ES-I3 (cell line): ENCODE data around the gene ATRN.

Source experiments
- H3K36me3 ChIP-seq: 2 replicates; pipeline ENCODE4 v1.6.1; 2013; ENCODE audit warnings: mild to moderate bottlenecking, low read length, control low read depth, moderate library complexity; ENCODE audit not compliant: insufficient read depth
- H3K4me1 ChIP-seq: 2 replicates; pipeline ENCODE4 v1.6.1; 2013; ENCODE audit warnings: mild to moderate bottlenecking, control low read depth, low read length; ENCODE audit not compliant: insufficient read depth
- H3K9ac ChIP-seq: 2 replicates; pipeline ENCODE4 v1.6.1; 2013; ENCODE audit warnings: low read depth, mild to moderate bottlenecking, low read length, moderate library complexity
- H3K9me3 ChIP-seq: 2 replicates; pipeline ENCODE4 v1.6.1; 2013; ENCODE audit warnings: mild to moderate bottlenecking, low read length, moderate library complexity; ENCODE audit not compliant: control insufficient read depth, insufficient read depth

Gene ATRN

GRCh38 chr20:3621111-3621510 is 150.3 kb downstream of the ATRN start:
- H3K9me3 ChIP-seq, result no peaks in the 10 kb centered on the region
- H3K4me1 ChIP-seq, result no peaks in the 10 kb centered on the region; the same call in 1 of the 2 replicates
- no peak overlapping the region for H3K9ac ChIP-seq
- H3K36me3 ChIP-seq, result no peaks in the 10 kb centered on the region

GRCh38 chr20:3622406-3622805 is 151.6 kb downstream of the ATRN start:
- Histone ChIP-seq H3K9ac (no peak overlapping the region), H3K36me3 (no peaks in the 10 kb centered on the region), H3K4me1 (no peaks in the 10 kb centered on the region), H3K9me3 (no peaks in the 10 kb centered on the region)

DNA sequence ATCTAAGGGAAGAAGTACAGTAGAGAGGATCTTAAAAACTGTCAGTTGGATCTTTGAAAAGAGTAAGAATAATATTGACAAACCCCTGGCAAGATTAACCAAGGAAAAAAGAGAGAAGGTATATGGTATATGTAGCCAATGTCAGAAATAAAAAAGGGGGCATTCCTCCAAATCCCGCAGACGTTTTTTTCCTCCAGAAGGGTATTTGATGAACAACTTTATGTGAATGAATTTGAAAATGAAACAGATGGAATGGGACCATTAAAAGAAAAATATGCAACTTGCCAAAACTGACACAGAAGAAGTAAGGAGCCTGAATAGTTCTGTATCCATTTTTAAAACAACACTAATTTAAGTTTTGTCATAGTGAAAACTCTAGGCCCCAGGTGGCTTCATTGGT is 156.7 kb downstream of the ATRN start:
- Histone ChIP-seq H3K4me1 (peaks cover 18% of the 10 kb centered on the region), H3K9me3 (no peaks in the 10 kb centered on the region), H3K9ac (no peak overlapping the region), H3K36me3 (no peaks in the 10 kb centered on the region)

- Histone ChIP-seq H3K4me1 (peaks cover 18% of the 10 kb centered on the region), H3K9ac (no peak overlapping the region), H3K9me3 (no peaks in the 10 kb centered on the region), H3K36me3 (no peaks in the 10 kb centered on the region)
These were observed 157.9 kb downstream of the ATRN start for GRCh38 chr20:3628502-3629314.

DNA sequence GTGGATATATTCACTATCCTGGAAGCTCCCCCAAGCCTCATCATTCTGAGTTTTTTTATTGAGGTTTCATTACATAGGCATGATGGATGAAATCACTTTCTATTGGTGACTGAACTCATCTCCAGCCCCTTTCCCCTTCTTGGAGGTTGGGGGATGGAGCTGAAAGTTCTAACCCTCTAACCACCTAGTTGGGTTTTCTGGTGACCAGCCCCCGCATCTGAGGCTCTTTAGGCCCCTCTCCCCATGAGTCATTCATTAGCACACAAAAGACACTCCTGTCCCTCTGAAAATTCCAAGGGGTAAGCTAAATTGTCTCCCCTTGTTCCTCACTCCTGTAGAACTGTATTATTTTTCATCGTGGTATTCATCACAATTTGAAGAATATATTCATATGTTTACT is 159.1 kb downstream of the ATRN start:
- H3K9ac ChIP-seq, result no peak overlapping the region
- H3K4me1 ChIP-seq, result peaks cover 18% of the 10 kb centered on the region

GRCh38 chr20:3630429-3630828 is 159.6 kb downstream of the ATRN start:
- Histone ChIP-seq H3K36me3 (no peaks in the 10 kb centered on the region), H3K9me3 (no peaks in the 10 kb centered on the region), H3K4me1 (peaks cover 18% of the 10 kb centered on the region), H3K9ac (no peak overlapping the region)

More for the DNA sequence above, 159.1 kb downstream of the ATRN start:
- Histone ChIP-seq H3K36me3 (no peaks in the 10 kb centered on the region), H3K9me3 (no peaks in the 10 kb centered on the region)

DNA sequence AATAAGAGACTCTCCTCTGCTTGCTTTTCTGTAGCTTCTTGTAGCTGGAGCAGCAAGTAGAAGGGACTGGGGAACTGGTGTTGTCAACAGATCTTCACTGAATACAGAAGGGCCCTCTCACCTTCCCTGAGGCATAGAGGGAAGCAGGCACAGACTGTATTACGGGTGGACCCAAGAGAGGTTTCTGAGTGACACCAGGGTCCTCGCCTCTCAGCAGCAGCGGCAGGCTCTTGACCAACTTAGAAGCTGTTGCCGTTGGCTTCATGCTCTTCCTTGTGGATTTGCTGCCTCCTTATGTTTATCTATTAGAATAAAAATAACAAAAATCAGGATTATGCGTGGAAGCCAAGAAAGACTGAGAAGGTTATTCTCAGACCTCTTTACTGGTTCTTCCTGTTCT is 160.7 kb downstream of the ATRN start:
- H3K9me3 ChIP-seq, result no peaks in the 10 kb centered on the region
- no peak overlapping the region for H3K9ac ChIP-seq
- no peaks in the 10 kb centered on the region for H3K36me3 ChIP-seq

GRCh38 chr20:3632311-3633004 is 161.6 kb downstream of the ATRN start:
- H3K36me3 ChIP-seq, result no peaks in the 10 kb centered on the region; the same call in 1 of the 2 replicates

More for the DNA sequence above, 160.7 kb downstream of the ATRN start:
- peaks cover 18% of the 10 kb centered on the region for H3K4me1 ChIP-seq

GRCh38 chr20:3633913-3634478 is 163.2 kb downstream of the ATRN start:
- H3K9ac ChIP-seq, result no peak overlapping the region
- H3K36me3 ChIP-seq, result no peaks in the 10 kb centered on the region; the same call in 1 of the 2 replicates
- H3K4me1 ChIP-seq, result peaks cover 18% of the 10 kb centered on the region
- H3K9me3 ChIP-seq, result no peaks in the 10 kb centered on the region

More at GRCh38 chr20:3632311-3633004, 161.6 kb downstream of the ATRN start:
- H3K9me3 ChIP-seq, result no peaks in the 10 kb centered on the region
- no peak overlapping the region for H3K9ac ChIP-seq
- peaks cover 18% of the 10 kb centered on the region for H3K4me1 ChIP-seq

DNA sequence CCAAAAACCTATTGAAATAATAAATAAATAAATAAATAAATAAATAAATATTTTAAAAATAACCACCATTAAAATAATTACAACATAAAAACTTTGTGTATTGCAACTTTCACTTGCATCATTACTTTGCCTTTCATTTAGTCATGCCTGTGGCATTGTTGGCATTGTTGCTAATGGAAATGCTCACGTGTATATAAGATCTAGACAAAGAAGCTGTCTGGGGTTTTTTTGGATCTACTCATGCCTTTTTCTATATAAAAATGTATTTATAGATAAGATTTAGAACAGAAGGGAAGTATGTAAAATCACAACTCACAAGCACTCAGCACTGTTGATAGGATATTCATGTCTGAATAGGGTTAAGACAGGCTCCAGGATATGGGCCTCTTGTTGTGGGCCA is 164.5 kb downstream of the ATRN start:
- Histone ChIP-seq H3K9ac (no peak overlapping the region), H3K9me3 (no peaks in the 10 kb centered on the region), H3K4me1 (peaks cover 6% of the 10 kb centered on the region), H3K36me3 (no peaks in the 10 kb centered on the region; the same call in 1 of the 2 replicates)

- Histone ChIP-seq H3K9me3 (no peaks in the 10 kb centered on the region), H3K4me1 (no peaks in the 10 kb centered on the region), H3K9ac (no peak overlapping the region), H3K36me3 (no peaks in the 10 kb centered on the region; the same call in 1 of the 2 replicates)
These were observed 169.4 kb downstream of the ATRN start for GRCh38 chr20:3640259-3640658.

- 0 out of 2 replicates have a peak, but pooled peaks cover 3% of the 10 kb centered on the region for H3K36me3 ChIP-seq
- no peaks in the 10 kb centered on the region for H3K9me3 ChIP-seq
- no peak overlapping the region for H3K9ac ChIP-seq
- no peaks in the 10 kb centered on the region for H3K4me1 ChIP-seq
These were observed 174.7 kb downstream of the ATRN start for GRCh38 chr20:3645309-3646066.

- Histone ChIP-seq H3K36me3 (0 out of 2 replicates have a peak, but pooled peaks cover 4% of the 10 kb centered on the region), H3K9me3 (no peaks in the 10 kb centered on the region), H3K4me1 (no peaks in the 10 kb centered on the region), H3K9ac (no peak overlapping the region)
These were observed 175.2 kb downstream of the ATRN start for GRCh38 chr20:3646067-3646440.

DNA sequence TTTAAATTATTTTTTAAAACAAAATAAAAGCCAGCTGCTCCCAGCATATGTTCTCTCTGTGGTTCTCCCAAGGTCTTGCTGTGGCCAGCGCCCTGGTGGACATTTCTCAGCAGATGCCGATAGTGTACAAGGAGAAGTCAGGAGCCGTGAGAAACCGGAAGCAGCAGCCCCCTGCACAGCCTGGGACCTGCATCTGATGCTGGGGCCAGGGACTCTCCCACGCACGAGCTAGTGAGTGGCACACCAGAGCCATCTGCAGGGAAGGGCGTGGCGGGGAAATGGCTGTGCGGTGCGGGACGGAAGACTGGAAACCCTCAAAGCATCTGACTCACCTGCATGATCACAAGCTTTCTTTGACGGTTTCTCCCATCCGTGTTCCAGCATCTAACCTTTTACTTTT is 175.8 kb downstream of the ATRN start:
- no peak overlapping the region for H3K9ac ChIP-seq
- 0 out of 2 replicates have a peak, but pooled peaks cover 4% of the 10 kb centered on the region for H3K36me3 ChIP-seq
- H3K4me1 ChIP-seq, result no peaks in the 10 kb centered on the region
- no peaks in the 10 kb centered on the region for H3K9me3 ChIP-seq
